Measurements from ENCODE around the gene ERMARD.
"Not testable (repeated sequence)": the region's sequence is repeated elsewhere in the genome, so short reads cannot be mapped to it uniquely, and the experiment has no call there.

The ERMARD gene

DNA sequence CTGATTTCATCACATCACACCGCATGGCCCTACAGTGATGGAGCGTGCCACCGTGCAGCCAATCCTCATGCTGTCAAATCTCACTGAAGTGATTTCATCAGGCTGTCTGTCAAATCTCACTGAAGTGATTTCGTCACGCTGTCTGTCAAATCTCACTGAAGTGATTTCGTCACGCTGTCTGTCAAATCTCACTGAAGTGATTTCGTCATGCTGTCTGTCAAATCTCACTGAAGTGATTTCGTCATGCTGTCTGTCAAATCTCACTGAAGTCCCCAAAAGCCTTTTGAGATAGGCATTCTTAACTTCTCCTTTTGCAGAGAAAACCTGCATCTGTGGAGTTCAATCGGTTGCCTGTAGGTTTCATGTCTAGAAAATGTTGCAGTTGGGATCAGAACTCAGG is 14.4 kb downstream of the ERMARD start:
- H2AK5ac ChIP-seq (ENCODE audit: low read length); H3K4me2 ChIP-seq (ENCODE audit: low read length); H3K18ac ChIP-seq (ENCODE audit: low read length); H3K4me3 ChIP-seq (ENCODE audit: low read length); H3K36me3 ChIP-seq (ENCODE audit: control insufficient read depth, insufficient read depth, low read length); DNase-seq; H3K27me3 ChIP-seq (ENCODE audit: insufficient read depth, low read length, poor library complexity); H3K23ac ChIP-seq (ENCODE audit: low read length); H4K8ac ChIP-seq (ENCODE audit: low read depth, low read length); H2BK15ac ChIP-seq (replicated peaks; ENCODE audit: low read depth); H3K56ac ChIP-seq (ENCODE audit: low read length); H3K9ac ChIP-seq (ENCODE audit: low read length); H2BK5ac ChIP-seq (ENCODE audit: low read length); H3K27ac ChIP-seq (ENCODE audit: low read depth, low read length); H3K4me1 ChIP-seq (ENCODE audit: control insufficient read depth, low read depth, low read length); H3K4ac ChIP-seq (ENCODE audit: low read depth, low read length); H4K5ac ChIP-seq (ENCODE audit: low read length); H2BK120ac ChIP-seq (ENCODE audit: low read depth, low read length); H3K79me2 ChIP-seq (ENCODE audit: control insufficient read depth, insufficient read depth, low read length); H3K79me1 ChIP-seq (ENCODE audit: low read length): not testable (repeated sequence)
- no CpG with 5 or more reads among the region's 10 CpGs for WGBS (ENCODE audit: extremely low coverage, insufficient coverage, low lambda C conversion rate)

DNA sequence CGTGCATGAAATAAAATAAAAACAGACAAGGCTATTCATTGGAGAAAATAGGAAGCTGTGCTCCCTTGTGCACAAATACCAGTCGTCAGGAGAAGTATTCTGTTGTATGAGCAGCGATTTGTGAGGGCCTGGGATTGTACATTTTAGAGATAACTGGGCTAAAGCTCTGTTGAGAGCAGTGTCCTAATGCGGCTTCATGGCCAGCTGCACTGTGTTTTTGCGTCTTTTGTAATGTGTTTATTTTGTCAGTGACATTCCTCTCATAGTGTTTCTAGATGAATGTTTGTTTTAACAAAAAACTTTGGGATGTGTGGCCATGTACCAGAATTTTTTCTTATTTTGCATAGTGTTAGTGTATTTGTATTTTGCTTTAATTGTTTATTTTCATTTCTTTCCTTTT is 14.8 kb downstream of the ERMARD start:
- Histone ChIP-seq H3K4me3 (ENCODE audit: low read length) (no peak overlapping the region), H3K4ac (ENCODE audit: low read depth, low read length) (no peak overlapping the region), H3K56ac (ENCODE audit: low read length) (no peak overlapping the region), H2BK5ac (ENCODE audit: low read length) (no peak overlapping the region), H2AK5ac (ENCODE audit: low read length) (no peak overlapping the region), H3K27me3 (ENCODE audit: insufficient read depth, low read length, poor library complexity) (no peaks in the 10 kb centered on the region), H3K79me1 (ENCODE audit: low read length) (no peaks in the 10 kb centered on the region), H3K18ac (ENCODE audit: low read length) (no peak overlapping the region), H3K9ac (ENCODE audit: low read length) (no peak overlapping the region), H2BK15ac (replicated peaks; ENCODE audit: low read depth) (no peak overlapping the region), H3K79me2 (ENCODE audit: control insufficient read depth, insufficient read depth, low read length) (no peaks in the 10 kb centered on the region), H2BK120ac (ENCODE audit: low read depth, low read length) (no peak overlapping the region), H3K4me1 (ENCODE audit: control insufficient read depth, low read depth, low read length) (peaks cover 3% of the 10 kb centered on the region), H3K36me3 (ENCODE audit: control insufficient read depth, insufficient read depth, low read length) (peaks cover 3% of the 10 kb centered on the region), H3K4me2 (ENCODE audit: low read length) (no peak overlapping the region), H4K5ac (ENCODE audit: low read length) (no peak overlapping the region), H3K23ac (ENCODE audit: low read length) (no peak overlapping the region), H3K27ac (ENCODE audit: low read depth, low read length) (no peak overlapping the region), H4K8ac (ENCODE audit: low read depth, low read length) (no peak overlapping the region)
- WGBS (ENCODE audit: extremely low coverage, insufficient coverage, low lambda C conversion rate): no CpG with 5 or more reads among the region's 5 CpGs
- no peak for DNase-seq

DNA sequence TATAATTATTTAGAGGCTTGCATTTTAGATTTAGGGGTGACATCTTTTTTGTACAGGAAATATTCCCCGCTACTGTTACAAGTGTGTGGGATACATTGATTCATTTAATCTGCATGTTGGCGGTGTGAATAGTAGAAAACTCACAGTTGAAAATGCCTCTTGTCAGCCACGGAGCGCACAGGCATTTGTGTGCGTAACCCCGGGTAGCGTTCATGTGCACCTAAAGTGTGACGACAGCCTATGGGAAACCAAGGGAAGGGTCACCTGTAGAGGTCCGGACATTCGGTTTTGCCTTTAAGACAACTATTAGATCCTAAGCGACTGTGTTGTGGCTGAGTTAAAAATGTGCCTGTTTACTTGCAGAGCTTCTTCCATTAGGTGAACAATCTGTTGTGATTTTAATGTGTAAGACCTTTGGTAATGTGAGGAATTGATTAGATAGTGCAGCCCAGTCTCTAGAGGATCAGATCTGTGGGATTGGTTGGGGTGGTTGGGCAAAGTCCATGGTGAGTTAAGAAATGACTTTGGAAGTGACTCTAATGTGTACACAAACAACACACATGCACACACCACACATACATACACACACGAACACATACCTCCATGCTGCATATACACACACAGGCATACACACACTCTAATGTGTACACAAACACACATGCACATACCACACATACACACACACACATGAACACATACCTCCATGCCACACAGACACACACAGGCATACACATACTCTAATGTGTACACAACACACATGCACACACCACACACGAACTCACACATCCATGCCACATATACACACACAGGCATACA is 15.7 kb downstream of the ERMARD start:
- no peak overlapping the region for H4K5ac ChIP-seq (ENCODE audit: low read length)
- H3K23ac ChIP-seq (ENCODE audit: low read length): no peak overlapping the region
- H3K9ac ChIP-seq (ENCODE audit: low read length): no peak overlapping the region
- no peak overlapping the region for H3K18ac ChIP-seq (ENCODE audit: low read length)
- no peak overlapping the region for H2BK5ac ChIP-seq (ENCODE audit: low read length)
- H3K56ac ChIP-seq (ENCODE audit: low read length): no peak overlapping the region
- no peak overlapping the region for H2AK5ac ChIP-seq (ENCODE audit: low read length)
- peaks cover 3% of the 10 kb centered on the region for H3K4me1 ChIP-seq (ENCODE audit: control insufficient read depth, low read depth, low read length)
- H3K4ac ChIP-seq (ENCODE audit: low read depth, low read length): no peak overlapping the region
- H3K4me2 ChIP-seq (ENCODE audit: low read length): no peak overlapping the region
- no peaks in the 10 kb centered on the region for H3K79me1 ChIP-seq (ENCODE audit: low read length)
- no peaks in the 10 kb centered on the region for H3K27me3 ChIP-seq (ENCODE audit: insufficient read depth, low read length, poor library complexity)
- H4K8ac ChIP-seq (ENCODE audit: low read depth, low read length): no peak overlapping the region
- no peak overlapping the region for H3K4me3 ChIP-seq (ENCODE audit: low read length)
- DNase-seq: no peak
- H2BK120ac ChIP-seq (ENCODE audit: low read depth, low read length): no peak overlapping the region
- no peaks in the 10 kb centered on the region for H3K79me2 ChIP-seq (ENCODE audit: control insufficient read depth, insufficient read depth, low read length)
- no CpG with 5 or more reads among the region's 13 CpGs for WGBS (ENCODE audit: extremely low coverage, insufficient coverage, low lambda C conversion rate)
- H3K36me3 ChIP-seq (ENCODE audit: control insufficient read depth, insufficient read depth, low read length): peaks cover 4% of the 10 kb centered on the region
- no peak overlapping the region for H3K27ac ChIP-seq (ENCODE audit: low read depth, low read length)
- no peak overlapping the region for H2BK15ac ChIP-seq (replicated peaks; ENCODE audit: low read depth)

DNA sequence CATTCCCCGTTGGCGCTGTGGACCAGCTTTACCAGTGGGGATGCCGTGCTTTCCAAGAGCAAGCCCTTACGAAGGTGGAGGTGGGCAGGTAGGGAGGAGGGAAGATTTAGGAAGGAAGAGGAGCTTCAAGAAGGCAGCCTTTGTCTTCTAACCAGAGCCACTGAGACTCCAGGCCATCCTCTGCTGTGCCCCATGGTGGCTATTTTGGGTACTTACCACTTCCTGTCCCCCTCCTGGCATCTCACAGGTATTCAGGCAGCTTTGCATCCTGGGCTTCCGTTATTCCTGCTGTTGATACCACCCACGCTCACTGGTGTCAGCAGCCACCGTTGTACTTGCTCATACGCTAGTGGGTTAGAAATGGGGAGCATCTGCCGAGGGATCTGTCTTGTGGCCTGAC is 22.9 kb downstream of the ERMARD start:
- no peak overlapping the region for H3K9ac ChIP-seq (ENCODE audit: low read length)
- no peaks in the 10 kb centered on the region for H3K4me1 ChIP-seq (ENCODE audit: control insufficient read depth, low read depth, low read length)
- no peaks in the 10 kb centered on the region for H3K79me1 ChIP-seq (ENCODE audit: low read length)
- H3K18ac ChIP-seq (ENCODE audit: low read length): no peak overlapping the region
- H3K56ac ChIP-seq (ENCODE audit: low read length): peak overlapping the region; percentile 34
- H3K4me3 ChIP-seq (ENCODE audit: low read length): no peak overlapping the region
- no peak overlapping the region for H2BK15ac ChIP-seq (replicated peaks; ENCODE audit: low read depth)
- H3K27me3 ChIP-seq (ENCODE audit: insufficient read depth, low read length, poor library complexity): no peaks in the 10 kb centered on the region
- WGBS (ENCODE audit: extremely low coverage, insufficient coverage, low lambda C conversion rate): no CpG with 5 or more reads among the region's 9 CpGs
- H2BK5ac ChIP-seq (ENCODE audit: low read length): no peak overlapping the region
- peak; percentile 54 for DNase-seq
- no peak overlapping the region for H3K23ac ChIP-seq (ENCODE audit: low read length)
- H2AK5ac ChIP-seq (ENCODE audit: low read length): no peak overlapping the region
- no peak overlapping the region for H3K4ac ChIP-seq (ENCODE audit: low read depth, low read length)
- H3K36me3 ChIP-seq (ENCODE audit: control insufficient read depth, insufficient read depth, low read length): peaks cover 3% of the 10 kb centered on the region
- no peak overlapping the region for H3K4me2 ChIP-seq (ENCODE audit: low read length)
- H2BK120ac ChIP-seq (ENCODE audit: low read depth, low read length): no peak overlapping the region
- no peak overlapping the region for H3K27ac ChIP-seq (ENCODE audit: low read depth, low read length)
- no peaks in the 10 kb centered on the region for H3K79me2 ChIP-seq (ENCODE audit: control insufficient read depth, insufficient read depth, low read length)
- H4K5ac ChIP-seq (ENCODE audit: low read length): no peak overlapping the region
- H4K8ac ChIP-seq (ENCODE audit: low read depth, low read length): no peak overlapping the region

DNA sequence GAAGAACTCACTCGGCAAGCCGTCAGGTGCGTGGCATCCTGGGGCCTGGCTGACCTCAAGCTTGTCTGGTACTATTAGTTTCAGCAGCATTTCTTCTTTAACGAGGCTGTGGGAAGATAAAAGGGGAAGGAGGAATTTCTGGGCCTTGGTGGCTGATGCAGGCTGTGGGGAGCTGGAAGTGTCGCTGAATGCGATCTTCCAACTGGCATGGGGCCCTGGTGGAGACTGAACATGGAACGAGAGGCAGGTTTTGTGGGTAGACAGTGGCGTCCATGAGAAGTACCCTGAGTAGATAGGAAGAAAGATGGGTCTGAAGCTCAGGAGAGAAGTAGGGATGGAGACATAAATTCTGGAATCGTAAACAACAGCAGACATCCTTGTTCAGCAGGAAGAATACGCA is 23.9 kb downstream of the ERMARD start:
- Histone ChIP-seq H3K9ac (ENCODE audit: low read length) (no peak overlapping the region), H3K4me3 (ENCODE audit: low read length) (no peak overlapping the region)

DNA sequence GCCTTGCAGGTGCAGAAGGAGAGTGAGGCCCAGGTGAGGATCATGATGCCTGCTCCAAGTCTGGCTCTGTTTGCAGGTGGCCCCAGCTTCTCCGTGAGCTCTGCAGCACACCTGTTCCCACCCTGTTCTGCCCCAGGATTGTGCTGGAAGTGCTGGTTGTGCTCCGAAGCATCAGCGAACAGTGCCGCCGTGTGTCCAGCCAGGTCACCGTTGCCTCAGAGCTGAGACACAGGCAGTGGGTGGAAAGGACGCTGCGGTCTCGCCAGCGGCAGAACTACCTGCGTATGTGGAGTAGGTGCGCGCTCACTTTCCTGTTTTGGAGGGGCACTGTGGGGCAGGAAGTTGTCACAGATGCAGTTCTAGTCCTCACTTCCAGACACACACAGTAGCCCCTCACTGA is 25.0 kb downstream of the ERMARD start:
- no peaks in the 10 kb centered on the region for H3K27me3 ChIP-seq (ENCODE audit: insufficient read depth, low read length, poor library complexity)
- no peaks in the 10 kb centered on the region for H3K79me1 ChIP-seq (ENCODE audit: low read length)
- peaks cover 3% of the 10 kb centered on the region for H3K36me3 ChIP-seq (ENCODE audit: control insufficient read depth, insufficient read depth, low read length)
- H3K4me1 ChIP-seq (ENCODE audit: control insufficient read depth, low read depth, low read length): no peaks in the 10 kb centered on the region
- no peak overlapping the region for H2BK15ac ChIP-seq (replicated peaks; ENCODE audit: low read depth)
- H3K23ac ChIP-seq (ENCODE audit: low read length): no peak overlapping the region
- no peak overlapping the region for H2BK5ac ChIP-seq (ENCODE audit: low read length)
- H3K4me2 ChIP-seq (ENCODE audit: low read length): no peak overlapping the region
- H2AK5ac ChIP-seq (ENCODE audit: low read length): no peak overlapping the region
- H3K56ac ChIP-seq (ENCODE audit: low read length): no peak overlapping the region
- H2BK120ac ChIP-seq (ENCODE audit: low read depth, low read length): no peak overlapping the region
- H4K5ac ChIP-seq (ENCODE audit: low read length): no peak overlapping the region
- no peak overlapping the region for H3K27ac ChIP-seq (ENCODE audit: low read depth, low read length)
- no peak for DNase-seq
- H3K9ac ChIP-seq (ENCODE audit: low read length): no peak overlapping the region
- H3K4ac ChIP-seq (ENCODE audit: low read depth, low read length): no peak overlapping the region
- WGBS (ENCODE audit: extremely low coverage, insufficient coverage, low lambda C conversion rate): no CpG with 5 or more reads among the region's 13 CpGs
- H3K18ac ChIP-seq (ENCODE audit: low read length): no peak overlapping the region
- no peak overlapping the region for H4K8ac ChIP-seq (ENCODE audit: low read depth, low read length)
- H3K4me3 ChIP-seq (ENCODE audit: low read length): no peak overlapping the region
- no peaks in the 10 kb centered on the region for H3K79me2 ChIP-seq (ENCODE audit: control insufficient read depth, insufficient read depth, low read length)

More for the DNA sequence above, 23.9 kb downstream of the ERMARD start:
- no peaks in the 10 kb centered on the region for H3K4me1 ChIP-seq (ENCODE audit: control insufficient read depth, low read depth, low read length)
- no peaks in the 10 kb centered on the region for H3K27me3 ChIP-seq (ENCODE audit: insufficient read depth, low read length, poor library complexity)
- WGBS (ENCODE audit: extremely low coverage, insufficient coverage, low lambda C conversion rate): no CpG with 5 or more reads among the region's 10 CpGs
- no peak overlapping the region for H2BK120ac ChIP-seq (ENCODE audit: low read depth, low read length)
- no peak overlapping the region for H3K4me2 ChIP-seq (ENCODE audit: low read length)
- H3K27ac ChIP-seq (ENCODE audit: low read depth, low read length): peak overlapping the region; percentile 19
- H2BK15ac ChIP-seq (replicated peaks; ENCODE audit: low read depth): no peak overlapping the region
- no peak for DNase-seq
- no peaks in the 10 kb centered on the region for H3K79me2 ChIP-seq (ENCODE audit: control insufficient read depth, insufficient read depth, low read length)
- no peak overlapping the region for H2BK5ac ChIP-seq (ENCODE audit: low read length)
- no peak overlapping the region for H4K8ac ChIP-seq (ENCODE audit: low read depth, low read length)
- H3K56ac ChIP-seq (ENCODE audit: low read length): no peak overlapping the region
- no peak overlapping the region for H3K4ac ChIP-seq (ENCODE audit: low read depth, low read length)
- H3K18ac ChIP-seq (ENCODE audit: low read length): no peak overlapping the region
- no peaks in the 10 kb centered on the region for H3K79me1 ChIP-seq (ENCODE audit: low read length)
- H3K36me3 ChIP-seq (ENCODE audit: control insufficient read depth, insufficient read depth, low read length): peaks cover 3% of the 10 kb centered on the region
- no peak overlapping the region for H4K5ac ChIP-seq (ENCODE audit: low read length)
- H3K23ac ChIP-seq (ENCODE audit: low read length): no peak overlapping the region
- no peak overlapping the region for H2AK5ac ChIP-seq (ENCODE audit: low read length)
